Glomerular visceral epithelial cell (primary cell): ENCODE data around the gene TRPC4.

Experiments
- DNase-seq: peaks from one replicate; pipeline ENCODE4 v3.0.0-alpha.2; 2016; ENCODE audit errors: extremely low spot score

TRPC4 gene

GRCh38 chr13:37657956-37658355, 211.6 kb downstream of the TRPC4 start:
- no peak for DNase-seq

- DNase-seq = peak; percentile 84
Observed at GRCh38 chr13:37657134-37657533, 212.4 kb downstream of the TRPC4 start.

GRCh38 chr13:37656247-37656940, 213.2 kb downstream of the TRPC4 start:
- peak; percentile 93 for DNase-seq

GRCh38 chr13:37652596-37652995, 217.0 kb downstream of the TRPC4 start:
- no peak for DNase-seq

- peak; percentile 8 for DNase-seq
Observed at GRCh38 chr13:37651891-37652290, 217.7 kb downstream of the TRPC4 start.

- DNase-seq = no peak
Observed at GRCh38 chr13:37648609-37649008, 221.0 kb downstream of the TRPC4 start.

- no peak for DNase-seq
Observed at GRCh38 chr13:37647031-37647650, 222.4 kb downstream of the TRPC4 start.

- no peak for DNase-seq
Observed at GRCh38 chr13:37646531-37646930, 223.0 kb downstream of the TRPC4 start.

- no peak for DNase-seq
Observed at GRCh38 chr13:37645181-37645740, 224.3 kb downstream of the TRPC4 start.

- DNase-seq = no peak
Observed at GRCh38 chr13:37641391-37641790, 228.2 kb downstream of the TRPC4 start.

- DNase-seq = peak; percentile 73
Observed at GRCh38 chr13:37640499-37640898, 229.1 kb downstream of the TRPC4 start.

- DNase-seq = no peak
Observed at GRCh38 chr13:37636701-37637100, 232.9 kb downstream of the TRPC4 start.

- DNase-seq = no peak
Observed at GRCh38 chr13:37632294-37632693, 237.3 kb downstream of the TRPC4 start.

- no peak for DNase-seq
Observed at GRCh38 chr13:37627428-37627827, 242.1 kb downstream of the TRPC4 start.

- DNase-seq = no peak
Observed at GRCh38 chr13:37621811-37622361, 247.7 kb downstream of the TRPC4 start.

- peak; percentile 44 for DNase-seq
Observed at GRCh38 chr13:37618554-37618953, 251.0 kb downstream of the TRPC4 start.

GRCh38 chr13:37617173-37617572, 252.4 kb downstream of the TRPC4 start:
- DNase-seq = peak; percentile 95

GRCh38 chr13:37616131-37616530, 253.4 kb downstream of the TRPC4 start:
- peak; percentile 40 for DNase-seq

GRCh38 chr13:37615276-37615675, 254.3 kb downstream of the TRPC4 start:
- peak; percentile 61 for DNase-seq

- DNase-seq = no peak
Observed at GRCh38 chr13:37613638-37614037, 255.9 kb downstream of the TRPC4 start.

- no peak for DNase-seq
Observed at GRCh38 chr13:37613236-37613635, 256.3 kb downstream of the TRPC4 start.

- no peak for DNase-seq
Observed at GRCh38 chr13:37608750-37609339, 260.7 kb downstream of the TRPC4 start.
